ENCODE data around the gene C19orf85. TPM values are rescaled to one million over a fixed set of nuclear protein-coding genes. Genes with fewer than 3 reads are reported as not detected.

Gene C19orf85
- total and polyA plus RNA-seq, 10 of the 15 experiments (the other 5 are each of a cell fraction or from before 2014, with no cell fraction given) = not detected

DNA sequence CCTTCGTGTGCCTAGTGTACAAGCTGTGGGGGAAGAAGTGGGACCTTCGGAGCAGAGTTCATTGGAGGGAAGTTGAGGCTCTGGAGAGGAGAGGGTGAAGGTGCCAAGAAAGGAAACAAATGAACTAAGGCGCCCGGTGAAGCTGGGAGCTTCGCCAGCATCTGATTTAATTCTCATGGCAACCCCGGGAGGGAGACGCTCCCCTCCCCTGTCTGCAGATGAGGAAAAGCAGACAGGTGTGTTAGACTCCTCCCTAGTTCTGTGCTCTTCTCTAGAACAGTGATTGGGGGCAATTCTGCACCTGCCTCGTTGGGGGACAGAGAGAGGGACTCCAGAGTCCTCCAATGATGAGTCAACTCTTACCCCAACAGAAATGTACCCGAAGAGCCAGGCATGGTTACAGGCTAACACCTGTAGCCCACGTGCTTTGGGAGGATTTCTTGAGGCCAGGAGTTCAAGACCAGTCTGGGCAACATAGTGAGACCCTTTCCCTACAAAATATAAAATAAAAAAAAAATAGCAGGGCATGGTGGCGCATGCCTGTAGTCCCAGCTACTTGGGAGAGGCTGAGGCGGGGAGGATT, 27.9 kb upstream of the C19orf85 start:
- Histone ChIP-seq H3K4me3 (no peak overlapping the region), H3K79me2 (ENCODE audit: control insufficient read depth, insufficient read depth, low read length) (no peaks in the 10 kb centered on the region), H3K4me1 (ENCODE audit: control insufficient read depth, insufficient read depth, low read length) (no peaks in the 10 kb centered on the region), H3K27ac (ENCODE audit: control insufficient read depth, insufficient read depth) (no peak overlapping the region), H3K9ac (ENCODE audit: control insufficient read depth, insufficient read depth, low read length) (no peak overlapping the region), H2AFZ (ENCODE audit: control insufficient read depth, low read depth, low read length) (no peak overlapping the region), H4K20me1 (ENCODE audit: control insufficient read depth, insufficient read depth) (no peaks in the 10 kb centered on the region), H3K27me3 (replicated peaks in 1 of 2; ENCODE audit: control insufficient read depth in 2 of 2, insufficient read depth in 2 of 2, low read length in 1 of 2) (no peaks in the 10 kb centered on the region; a peak in 1 of 4 replicates), H3K36me3 (ENCODE audit: control insufficient read depth in 2 of 2, insufficient read depth in 2 of 2, low read length in 1 of 2) (no peaks in the 10 kb centered on the region), H3K4me2 (ENCODE audit: control insufficient read depth, insufficient read depth) (no peak overlapping the region), H3K9me3 (replicated peaks; ENCODE audit: control insufficient read depth, insufficient read depth, low read length) (no peaks in the 10 kb centered on the region)
- SMC1A ChIA-PET (ENCODE audit: uncharacterized antibody, unreplicated experiment) = no interaction called here
- intact Hi-C loops (cut with micrococcal nuclease; ENCODE audit: unreplicated experiment) = no loop called here
- POLR2A ChIA-PET = no interaction called here
- DNase-seq (ENCODE audit: low read depth, low spot score) = no peak
- WGBS (ENCODE audit: insufficient coverage, insufficient replicate concordance, low lambda C conversion rate, missing lambda C conversion rate) = 31% methylated on average over 12 of the region's 12 CpGs
- CTCF ChIA-PET = interaction anchor here (2.5 kb wide), 1 partner anchor 12 kb away, joined by 9 read pairs; no protein-coding TSS in a partner anchor
- ATAC-seq = no peak
- FAIRE-seq = no peak
- RAD21 ChIA-PET (ENCODE audit: unreplicated experiment) = no interaction called here
- no TSS peak for BruUV-seq (replicated peaks)
- in situ Hi-C loops (cut with MboI) = no loop called here
- TF ChIP-seq ZNF622 (IDR thresholded peaks at IDR 0.05) (no peak), SIX5 (IDR thresholded peaks at IDR 0.05; ENCODE audit: low read depth, low read length, severe bottlenecking) (no peak), TBL1XR1 (IDR thresholded peaks at IDR 0.05; ENCODE audit: low read depth, low read length) (no peak), KLF5 (IDR thresholded peaks at IDR 0.05; ENCODE audit: partially characterized antibody) (no peak), ZNF24 (IDR thresholded peaks at IDR 0.05) (no peak), PAX5 (IDR thresholded peaks at IDR 0.05; ENCODE audit: borderline replicate concordance, low read depth, low read length) (no peak), SUZ12 (IDR thresholded peaks at IDR 0.05; ENCODE audit: unreplicated experiment) (no peak), ZNF274 (IDR thresholded peaks at IDR 0.05; ENCODE audit: insufficient read depth, insufficient read length) (no peak), TCF7 (IDR thresholded peaks at IDR 0.05; ENCODE audit: borderline replicate concordance) (no peak), MEF2A (IDR thresholded peaks at IDR 0.05; ENCODE audit: insufficient read depth, low read depth, low read length) (no peak), TCF12 (IDR thresholded peaks at IDR 0.05; ENCODE audit: low read depth, low read length) (no peak)
- TF ChIP-seq, protein P1, sequence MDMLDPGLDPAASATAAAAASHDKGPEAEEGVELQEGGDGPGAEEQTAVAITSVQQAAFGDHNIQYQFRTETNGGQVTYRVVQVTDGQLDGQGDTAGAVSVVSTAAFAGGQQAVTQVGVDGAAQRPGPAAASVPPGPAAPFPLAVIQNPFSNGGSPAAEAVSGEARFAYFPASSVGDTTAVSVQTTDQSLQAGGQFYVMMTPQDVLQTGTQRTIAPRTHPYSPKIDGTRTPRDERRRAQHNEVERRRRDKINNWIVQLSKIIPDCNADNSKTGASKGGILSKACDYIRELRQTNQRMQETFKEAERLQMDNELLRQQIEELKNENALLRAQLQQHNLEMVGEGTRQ (IDR thresholded peaks at IDR 0.05; ENCODE audit: borderline replicate concordance, low read depth, low read length) = no peak
- TF ChIP-seq, protein P2, sequence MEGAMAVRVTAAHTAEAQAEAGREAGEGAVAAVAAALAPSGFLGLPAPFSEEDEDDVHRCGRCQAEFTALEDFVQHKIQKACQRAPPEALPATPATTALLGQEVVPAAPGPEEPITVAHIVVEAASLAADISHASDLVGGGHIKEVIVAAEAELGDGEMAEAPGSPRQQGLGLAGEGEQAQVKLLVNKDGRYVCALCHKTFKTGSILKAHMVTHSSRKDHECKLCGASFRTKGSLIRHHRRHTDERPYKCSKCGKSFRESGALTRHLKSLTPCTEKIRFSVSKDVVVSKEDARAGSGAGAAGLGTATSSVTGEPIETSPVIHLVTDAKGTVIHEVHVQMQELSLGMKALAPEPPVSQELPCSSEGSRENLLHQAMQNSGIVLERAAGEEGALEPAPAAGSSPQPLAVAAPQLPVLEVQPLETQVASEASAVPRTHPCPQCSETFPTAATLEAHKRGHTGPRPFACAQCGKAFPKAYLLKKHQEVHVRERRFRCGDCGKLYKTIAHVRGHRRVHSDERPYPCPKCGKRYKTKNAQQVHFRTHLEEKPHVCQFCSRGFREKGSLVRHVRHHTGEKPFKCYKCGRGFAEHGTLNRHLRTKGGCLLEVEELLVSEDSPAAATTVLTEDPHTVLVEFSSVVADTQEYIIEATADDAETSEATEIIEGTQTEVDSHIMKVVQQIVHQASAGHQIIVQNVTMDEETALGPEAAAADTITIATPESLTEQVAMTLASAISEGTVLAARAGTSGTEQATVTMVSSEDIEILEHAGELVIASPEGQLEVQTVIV (IDR thresholded peaks at IDR 0.05; ENCODE audit: borderline replicate concordance, partially characterized antibody) = no peak

Data from GM12878 (cell line).